SK-N-SH (cell line): ENCODE data around the gene CTBP2.

Source experiments
- JUND ChIP-seq: IDR thresholded peaks from 2 replicates; pipeline ENCODE4 v1.4.0; 2012
- NRF1 ChIP-seq: IDR thresholded peaks from 2 replicates; pipeline ENCODE4 v1.6.1; 2012; ENCODE audit warnings: low read depth, mild to moderate bottlenecking, low read length
- TF ChIP-seq, protein P1 (sequence below): IDR thresholded peaks from 2 replicates; pipeline ENCODE4 v1.4.0; 2012; ENCODE audit warnings: low read depth
- TF ChIP-seq, protein P2 (sequence below): fragments of 200-600 bp; sonication (generic); IDR thresholded peaks from 2 replicates; pipeline ENCODE4 v1.6.1; 2017; ENCODE audit warnings: antibody characterized with exemption, mild to moderate bottlenecking, moderate library complexity

- TF ChIP-seq, protein P1, sequence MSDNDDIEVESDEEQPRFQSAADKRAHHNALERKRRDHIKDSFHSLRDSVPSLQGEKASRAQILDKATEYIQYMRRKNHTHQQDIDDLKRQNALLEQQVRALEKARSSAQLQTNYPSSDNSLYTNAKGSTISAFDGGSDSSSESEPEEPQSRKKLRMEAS, result no peak
- TF ChIP-seq, protein P2, sequence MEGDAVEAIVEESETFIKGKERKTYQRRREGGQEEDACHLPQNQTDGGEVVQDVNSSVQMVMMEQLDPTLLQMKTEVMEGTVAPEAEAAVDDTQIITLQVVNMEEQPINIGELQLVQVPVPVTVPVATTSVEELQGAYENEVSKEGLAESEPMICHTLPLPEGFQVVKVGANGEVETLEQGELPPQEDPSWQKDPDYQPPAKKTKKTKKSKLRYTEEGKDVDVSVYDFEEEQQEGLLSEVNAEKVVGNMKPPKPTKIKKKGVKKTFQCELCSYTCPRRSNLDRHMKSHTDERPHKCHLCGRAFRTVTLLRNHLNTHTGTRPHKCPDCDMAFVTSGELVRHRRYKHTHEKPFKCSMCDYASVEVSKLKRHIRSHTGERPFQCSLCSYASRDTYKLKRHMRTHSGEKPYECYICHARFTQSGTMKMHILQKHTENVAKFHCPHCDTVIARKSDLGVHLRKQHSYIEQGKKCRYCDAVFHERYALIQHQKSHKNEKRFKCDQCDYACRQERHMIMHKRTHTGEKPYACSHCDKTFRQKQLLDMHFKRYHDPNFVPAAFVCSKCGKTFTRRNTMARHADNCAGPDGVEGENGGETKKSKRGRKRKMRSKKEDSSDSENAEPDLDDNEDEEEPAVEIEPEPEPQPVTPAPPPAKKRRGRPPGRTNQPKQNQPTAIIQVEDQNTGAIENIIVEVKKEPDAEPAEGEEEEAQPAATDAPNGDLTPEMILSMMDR, result no peak
- TF ChIP-seq NRF1 (no peak), JUND (no peak)
Measured at GRCh38 chr10:125169279-125169678, 8.9 kb upstream of the CTBP2 start.
